ENCODE data around the gene GLE1.

GRCh38 chr9:128580731-128581130 lies 76.2 kb downstream of the GLE1 start:
- no peak for TF ChIP-seq CTCF (IDR thresholded peaks at IDR 0.05; ENCODE audit: low read depth, low read length, poor library complexity, severe bottlenecking)
- TF ChIP-seq EZH2phosphoT487 (IDR thresholded peaks at IDR 0.05; ENCODE audit: borderline replicate concordance, low read length), result no peak
